ENCODE results near the gene KCNC2.

KCNC2 gene

DNA sequence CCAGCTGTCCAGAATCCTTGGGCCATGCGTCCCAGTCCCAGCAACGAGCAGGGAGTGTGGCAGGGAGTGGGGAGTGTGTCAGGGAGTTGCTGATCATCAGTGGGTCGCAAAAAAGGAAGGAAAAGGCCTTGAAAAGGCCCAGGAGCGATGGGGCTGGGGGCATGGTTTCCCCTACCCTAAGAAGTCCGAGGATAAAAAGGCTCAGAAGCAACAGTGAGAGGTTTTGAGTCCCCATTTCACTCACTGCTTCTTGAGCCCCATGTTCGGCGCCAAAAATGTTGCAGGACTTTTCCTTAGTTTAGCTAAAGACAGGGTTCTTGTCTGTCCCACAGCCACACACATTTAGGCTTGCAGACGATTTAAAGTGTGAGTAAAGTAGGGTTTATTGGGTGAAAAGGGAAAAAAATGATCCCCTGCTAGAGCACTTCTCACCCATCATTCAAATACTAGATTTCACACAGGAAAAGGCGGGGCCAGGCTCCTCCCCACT lies 189.5 kb downstream of the KCNC2 start:
- DNase-seq, result no peak
- no peak overlapping the region for H2AFZ ChIP-seq (ENCODE audit: low read length)
- H3K9me3 ChIP-seq (replicated peaks; ENCODE audit: insufficient read depth, low read length), result no peaks in the 10 kb centered on the region
- no peaks in the 10 kb centered on the region for H3K4me1 ChIP-seq (ENCODE audit: low read length)
- no peaks in the 10 kb centered on the region for H3K9me2 ChIP-seq (replicated peaks; ENCODE audit: insufficient read depth, low read length)
- H3K27ac ChIP-seq (ENCODE audit: low read length), result no peak overlapping the region
- no peaks in the 10 kb centered on the region for H3K36me3 ChIP-seq (replicated peaks; ENCODE audit: insufficient read depth, low read length)
- no peak overlapping the region for H3K4me2 ChIP-seq (ENCODE audit: low read depth, low read length)
- no peaks in the 10 kb centered on the region for H3K79me2 ChIP-seq (ENCODE audit: low read length)
- no peaks in the 10 kb centered on the region for H3K27me3 ChIP-seq (replicated peaks; ENCODE audit: insufficient read depth, low read length)
- TF ChIP-seq EZH2phosphoT487 (IDR thresholded peaks at IDR 0.05; ENCODE audit: low read length) (no peak), EZH2 (optimal IDR thresholded peaks at IDR 0.05; ENCODE audit: low read depth, low read length) (no peak)
- TF ChIP-seq, protein P1, sequence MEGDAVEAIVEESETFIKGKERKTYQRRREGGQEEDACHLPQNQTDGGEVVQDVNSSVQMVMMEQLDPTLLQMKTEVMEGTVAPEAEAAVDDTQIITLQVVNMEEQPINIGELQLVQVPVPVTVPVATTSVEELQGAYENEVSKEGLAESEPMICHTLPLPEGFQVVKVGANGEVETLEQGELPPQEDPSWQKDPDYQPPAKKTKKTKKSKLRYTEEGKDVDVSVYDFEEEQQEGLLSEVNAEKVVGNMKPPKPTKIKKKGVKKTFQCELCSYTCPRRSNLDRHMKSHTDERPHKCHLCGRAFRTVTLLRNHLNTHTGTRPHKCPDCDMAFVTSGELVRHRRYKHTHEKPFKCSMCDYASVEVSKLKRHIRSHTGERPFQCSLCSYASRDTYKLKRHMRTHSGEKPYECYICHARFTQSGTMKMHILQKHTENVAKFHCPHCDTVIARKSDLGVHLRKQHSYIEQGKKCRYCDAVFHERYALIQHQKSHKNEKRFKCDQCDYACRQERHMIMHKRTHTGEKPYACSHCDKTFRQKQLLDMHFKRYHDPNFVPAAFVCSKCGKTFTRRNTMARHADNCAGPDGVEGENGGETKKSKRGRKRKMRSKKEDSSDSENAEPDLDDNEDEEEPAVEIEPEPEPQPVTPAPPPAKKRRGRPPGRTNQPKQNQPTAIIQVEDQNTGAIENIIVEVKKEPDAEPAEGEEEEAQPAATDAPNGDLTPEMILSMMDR (IDR thresholded peaks at IDR 0.05; ENCODE audit: low read length), result no peak
- H3K9ac ChIP-seq (ENCODE audit: low read length), result no peak overlapping the region
- no peak overlapping the region for H3K4me3 ChIP-seq (ENCODE audit: low read length)
- no peaks in the 10 kb centered on the region for H3F3A ChIP-seq (ENCODE audit: insufficient read depth, low read length)
- no peaks in the 10 kb centered on the region for H4K20me1 ChIP-seq (ENCODE audit: insufficient read depth, low read length)

- no peak overlapping the region for H3K4me2 ChIP-seq (ENCODE audit: low read depth, low read length)
- no peaks in the 10 kb centered on the region for H3K79me2 ChIP-seq (ENCODE audit: low read length)
- H3K9me2 ChIP-seq (replicated peaks; ENCODE audit: insufficient read depth, low read length), result no peaks in the 10 kb centered on the region
- no peaks in the 10 kb centered on the region for H3K27me3 ChIP-seq (replicated peaks; ENCODE audit: insufficient read depth, low read length)
- H2AFZ ChIP-seq (ENCODE audit: low read length), result no peak overlapping the region
- H3K36me3 ChIP-seq (replicated peaks; ENCODE audit: insufficient read depth, low read length), result no peaks in the 10 kb centered on the region
- no peaks in the 10 kb centered on the region for H3K9me3 ChIP-seq (replicated peaks; ENCODE audit: insufficient read depth, low read length)
- TF ChIP-seq, protein P1 (IDR thresholded peaks at IDR 0.05; ENCODE audit: low read length), result no peak
- TF ChIP-seq EZH2 (optimal IDR thresholded peaks at IDR 0.05; ENCODE audit: low read depth, low read length), result no peak
- TF ChIP-seq EZH2phosphoT487 (IDR thresholded peaks at IDR 0.05; ENCODE audit: low read length), result no peak
- H3K4me1 ChIP-seq (ENCODE audit: low read length), result no peaks in the 10 kb centered on the region
- no peaks in the 10 kb centered on the region for H4K20me1 ChIP-seq (ENCODE audit: insufficient read depth, low read length)
- no peaks in the 10 kb centered on the region for H3F3A ChIP-seq (ENCODE audit: insufficient read depth, low read length)
- H3K4me3 ChIP-seq (ENCODE audit: low read length), result no peak overlapping the region
- no peak for DNase-seq
- no peak overlapping the region for H3K9ac ChIP-seq (ENCODE audit: low read length)
- no peak overlapping the region for H3K27ac ChIP-seq (ENCODE audit: low read length)
Observed at GRCh38 chr12:75011120-75011519, 198.5 kb downstream of the KCNC2 start.

- no peak for DNase-seq
- no peaks in the 10 kb centered on the region for H3K79me2 ChIP-seq (ENCODE audit: low read length)
- H3K4me3 ChIP-seq (ENCODE audit: low read length), result no peak overlapping the region
- H4K20me1 ChIP-seq (ENCODE audit: insufficient read depth, low read length), result no peaks in the 10 kb centered on the region
- TF ChIP-seq, protein P1 (IDR thresholded peaks at IDR 0.05; ENCODE audit: low read length), result no peak
- TF ChIP-seq EZH2 (optimal IDR thresholded peaks at IDR 0.05; ENCODE audit: low read depth, low read length) (no peak), EZH2phosphoT487 (IDR thresholded peaks at IDR 0.05; ENCODE audit: low read length) (no peak)
- no peaks in the 10 kb centered on the region for H3K9me3 ChIP-seq (replicated peaks; ENCODE audit: insufficient read depth, low read length)
- H3F3A ChIP-seq (ENCODE audit: insufficient read depth, low read length), result no peaks in the 10 kb centered on the region
- no peak overlapping the region for H3K27ac ChIP-seq (ENCODE audit: low read length)
- no peak overlapping the region for H3K4me2 ChIP-seq (ENCODE audit: low read depth, low read length)
- H3K9ac ChIP-seq (ENCODE audit: low read length), result no peak overlapping the region
- no peaks in the 10 kb centered on the region for H3K4me1 ChIP-seq (ENCODE audit: low read length)
- no peak overlapping the region for H2AFZ ChIP-seq (ENCODE audit: low read length)
- H3K9me2 ChIP-seq (replicated peaks; ENCODE audit: insufficient read depth, low read length), result no peaks in the 10 kb centered on the region
- H3K36me3 ChIP-seq (replicated peaks; ENCODE audit: insufficient read depth, low read length), result no peaks in the 10 kb centered on the region
- no peaks in the 10 kb centered on the region for H3K27me3 ChIP-seq (replicated peaks; ENCODE audit: insufficient read depth, low read length)
Observed at GRCh38 chr12:75007133-75007532, 202.5 kb downstream of the KCNC2 start.

All from MM.1S (cell line).